ENCODE results near the gene ANXA8. TPM values are rescaled to one million over a fixed set of nuclear protein-coding genes. Genes with fewer than 3 reads are reported as not detected.
"Not testable (repeated sequence)": the region's sequence is repeated elsewhere in the genome, so short reads cannot be mapped to it uniquely, and the experiment has no call there.

The ANXA8 gene
- total RNA-seq (not detected), polyA plus RNA-seq (not detected)

DNA sequence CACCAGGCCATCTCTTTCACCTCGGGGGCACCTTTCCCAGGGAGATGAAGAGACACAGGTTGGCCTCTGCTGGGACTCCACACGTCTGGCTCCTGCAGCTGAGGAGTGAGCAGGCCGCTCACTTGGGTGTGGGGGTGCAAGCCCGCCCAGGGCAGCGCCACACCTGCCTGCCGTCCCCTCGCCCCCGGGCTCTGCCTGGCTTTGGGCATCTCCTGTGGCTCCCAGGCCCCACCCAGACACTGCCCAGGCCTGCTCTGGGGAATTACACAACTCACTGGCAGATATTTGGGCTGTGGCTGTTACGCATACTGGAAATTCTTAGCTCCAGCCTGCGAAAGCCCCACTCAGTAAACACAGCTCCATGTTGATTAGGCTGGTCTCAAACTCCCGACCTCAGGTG is at the start of gene ANXA8:
ANXA8 (minus strand) TSS at position 193 of the 400 bp plus-strand sequence; CDS start at position 11, 182 bp downstream.
- H3K36me3 Mint-ChIP-seq = not testable (repeated sequence)

GRCh38 chr10:47523475-47523874 is 39.6 kb upstream of the ANXA8 start, which contains the start of gene AGAP9:
Gene AGAP9 (minus strand): TSS chr10:47523638. CDS start chr10:47523526, 112 bp downstream.
- H3K4me3 Mint-ChIP-seq; H3K9me3 ChIP-seq (ENCODE audit: control insufficient read depth in 1 of 2, low read length in 2 of 2); H3K36me3 ChIP-seq (ENCODE audit: insufficient read depth, low read length); H3K27ac Mint-ChIP-seq; H3K9me3 Mint-ChIP-seq; H3K4me1 Mint-ChIP-seq; H3K27me3 Mint-ChIP-seq; H3K27me3 ChIP-seq (ENCODE audit: insufficient read depth, low read length); CTCF ChIA-PET (ENCODE audit: partially characterized antibody); intact Hi-C loops (cut with micrococcal nuclease); H3K4me1 ChIP-seq (ENCODE audit: insufficient read depth, low read length); H3K4me3 ChIP-seq (ENCODE audit: low read length in 2 of 2); H3K27ac ChIP-seq (ENCODE audit: low read depth, low read length); POLR2A ChIA-PET (ENCODE audit: partially characterized antibody); DNase-seq; H3K36me3 Mint-ChIP-seq: not testable (repeated sequence)

More for the DNA sequence above, at the start of gene ANXA8:
- H3K9me3 Mint-ChIP-seq; POLR2A ChIA-PET (ENCODE audit: partially characterized antibody); H3K27ac ChIP-seq (ENCODE audit: low read depth, low read length); H3K36me3 ChIP-seq (ENCODE audit: insufficient read depth, low read length); H3K27me3 ChIP-seq (ENCODE audit: insufficient read depth, low read length); H3K4me3 Mint-ChIP-seq; intact Hi-C loops (cut with micrococcal nuclease); H3K27ac Mint-ChIP-seq; CTCF ChIA-PET (ENCODE audit: partially characterized antibody); H3K4me1 Mint-ChIP-seq; H3K27me3 Mint-ChIP-seq; H3K4me3 ChIP-seq (ENCODE audit: low read length in 2 of 2); H3K9me3 ChIP-seq (ENCODE audit: control insufficient read depth in 1 of 2, low read length in 2 of 2); DNase-seq; H3K4me1 ChIP-seq (ENCODE audit: insufficient read depth, low read length): not testable (repeated sequence)

- H3K4me1 Mint-ChIP-seq; DNase-seq; H3K4me3 ChIP-seq (ENCODE audit: low read length in 2 of 2); H3K27ac ChIP-seq (ENCODE audit: low read depth, low read length); H3K4me3 Mint-ChIP-seq; POLR2A ChIA-PET (ENCODE audit: partially characterized antibody); H3K27me3 Mint-ChIP-seq; CTCF ChIA-PET (ENCODE audit: partially characterized antibody); H3K27ac Mint-ChIP-seq; H3K9me3 Mint-ChIP-seq; H3K27me3 ChIP-seq (ENCODE audit: insufficient read depth, low read length); H3K4me1 ChIP-seq (ENCODE audit: insufficient read depth, low read length); H3K36me3 ChIP-seq (ENCODE audit: insufficient read depth, low read length); intact Hi-C loops (cut with micrococcal nuclease); H3K9me3 ChIP-seq (ENCODE audit: control insufficient read depth in 1 of 2, low read length in 2 of 2); H3K36me3 Mint-ChIP-seq: not testable (repeated sequence)
These were observed 18.4 kb upstream of the ANXA8 start for GRCh38 chr10:47502313-47502712.

DNA sequence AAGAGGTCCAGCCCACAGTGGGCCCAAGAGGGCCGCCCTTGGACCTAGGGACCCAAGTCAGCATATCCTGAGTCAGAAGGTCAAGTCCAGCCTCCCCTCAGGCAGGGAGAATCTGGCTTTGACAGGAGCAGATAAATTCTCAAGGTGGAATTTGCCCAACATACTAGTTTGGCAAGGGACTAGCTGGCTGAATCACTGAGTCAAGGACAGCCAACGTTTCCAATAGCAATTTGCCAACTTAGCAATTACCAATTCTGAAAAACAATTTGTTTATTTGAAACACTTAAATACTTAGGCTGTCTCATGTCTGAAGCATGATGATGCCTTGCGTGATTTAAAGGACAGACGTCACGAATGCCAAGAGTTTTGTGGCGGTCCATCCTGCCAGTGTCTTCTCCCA is 10.3 kb upstream of the ANXA8 start:
- intact Hi-C loops (cut with micrococcal nuclease); H3K9me3 ChIP-seq (ENCODE audit: control insufficient read depth in 1 of 2, low read length in 2 of 2); H3K27me3 Mint-ChIP-seq; H3K4me3 ChIP-seq (ENCODE audit: low read length in 2 of 2); H3K4me3 Mint-ChIP-seq; H3K36me3 Mint-ChIP-seq; H3K27me3 ChIP-seq (ENCODE audit: insufficient read depth, low read length); H3K4me1 ChIP-seq (ENCODE audit: insufficient read depth, low read length); DNase-seq; H3K27ac ChIP-seq (ENCODE audit: low read depth, low read length); POLR2A ChIA-PET (ENCODE audit: partially characterized antibody); H3K4me1 Mint-ChIP-seq; H3K9me3 Mint-ChIP-seq; H3K27ac Mint-ChIP-seq; CTCF ChIA-PET (ENCODE audit: partially characterized antibody); H3K36me3 ChIP-seq (ENCODE audit: insufficient read depth, low read length): not testable (repeated sequence)

- POLR2A ChIA-PET (ENCODE audit: partially characterized antibody); H3K27me3 ChIP-seq (ENCODE audit: insufficient read depth, low read length); H3K4me3 ChIP-seq (ENCODE audit: low read length in 2 of 2): not testable (repeated sequence)
These were observed 7.7 kb upstream of the ANXA8 start, which contains the start of gene FAM25G for GRCh38 chr10:47491600-47491999. Gene FAM25G (minus strand): TSS chr10:47491700. CDS start chr10:47491674, 26 bp downstream.

DNA sequence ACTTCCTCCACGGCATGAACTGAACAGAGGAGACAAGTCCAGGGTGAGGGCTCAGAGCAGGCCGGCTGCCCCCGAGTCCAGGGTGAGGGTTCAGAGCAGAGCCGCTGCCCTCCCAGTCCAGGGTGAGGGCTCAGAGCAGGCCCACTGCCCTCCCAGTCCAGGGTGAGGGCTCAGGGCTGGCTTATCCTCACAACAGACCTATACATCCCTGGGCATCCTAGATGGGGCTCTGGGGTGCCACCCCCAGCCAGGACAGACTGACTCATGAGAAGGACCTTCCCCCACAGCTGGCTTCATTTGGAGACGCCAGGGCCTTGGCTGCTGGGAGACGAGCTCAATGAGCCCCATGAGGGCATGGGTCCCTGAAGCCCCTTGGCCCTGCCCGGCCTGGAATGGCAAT is 5.7 kb upstream of the ANXA8 start:
- H3K4me3 Mint-ChIP-seq; H3K9me3 Mint-ChIP-seq; H3K27ac ChIP-seq (ENCODE audit: low read depth, low read length); CTCF ChIA-PET (ENCODE audit: partially characterized antibody); H3K36me3 Mint-ChIP-seq; H3K27me3 Mint-ChIP-seq; H3K4me1 ChIP-seq (ENCODE audit: insufficient read depth, low read length); H3K9me3 ChIP-seq (ENCODE audit: control insufficient read depth in 1 of 2, low read length in 2 of 2); H3K36me3 ChIP-seq (ENCODE audit: insufficient read depth, low read length); DNase-seq; H3K27ac Mint-ChIP-seq; H3K4me3 ChIP-seq (ENCODE audit: low read length in 2 of 2); POLR2A ChIA-PET (ENCODE audit: partially characterized antibody); H3K27me3 ChIP-seq (ENCODE audit: insufficient read depth, low read length); H3K4me1 Mint-ChIP-seq; intact Hi-C loops (cut with micrococcal nuclease): not testable (repeated sequence)

More at GRCh38 chr10:47491600-47491999, 7.7 kb upstream of the ANXA8 start, which contains the start of gene FAM25G:
- H3K9me3 ChIP-seq (ENCODE audit: control insufficient read depth in 1 of 2, low read length in 2 of 2); H3K36me3 ChIP-seq (ENCODE audit: insufficient read depth, low read length); CTCF ChIA-PET (ENCODE audit: partially characterized antibody); H3K4me1 Mint-ChIP-seq; H3K27ac ChIP-seq (ENCODE audit: low read depth, low read length); H3K9me3 Mint-ChIP-seq; intact Hi-C loops (cut with micrococcal nuclease); H3K36me3 Mint-ChIP-seq; H3K4me3 Mint-ChIP-seq; H3K27ac Mint-ChIP-seq; H3K4me1 ChIP-seq (ENCODE audit: insufficient read depth, low read length); H3K27me3 Mint-ChIP-seq; DNase-seq: not testable (repeated sequence)

- H3K4me3 Mint-ChIP-seq; H3K27ac ChIP-seq (ENCODE audit: low read depth, low read length); H3K27me3 Mint-ChIP-seq; H3K4me1 Mint-ChIP-seq; H3K9me3 ChIP-seq (ENCODE audit: control insufficient read depth in 1 of 2, low read length in 2 of 2); POLR2A ChIA-PET (ENCODE audit: partially characterized antibody); DNase-seq; H3K4me3 ChIP-seq (ENCODE audit: low read length in 2 of 2); H3K36me3 Mint-ChIP-seq; CTCF ChIA-PET (ENCODE audit: partially characterized antibody); H3K36me3 ChIP-seq (ENCODE audit: insufficient read depth, low read length); H3K9me3 Mint-ChIP-seq; H3K27ac Mint-ChIP-seq; H3K4me1 ChIP-seq (ENCODE audit: insufficient read depth, low read length); H3K27me3 ChIP-seq (ENCODE audit: insufficient read depth, low read length); intact Hi-C loops (cut with micrococcal nuclease): not testable (repeated sequence)
These were observed 2.0 kb upstream of the ANXA8 start for GRCh38 chr10:47485943-47486342.

DNA sequence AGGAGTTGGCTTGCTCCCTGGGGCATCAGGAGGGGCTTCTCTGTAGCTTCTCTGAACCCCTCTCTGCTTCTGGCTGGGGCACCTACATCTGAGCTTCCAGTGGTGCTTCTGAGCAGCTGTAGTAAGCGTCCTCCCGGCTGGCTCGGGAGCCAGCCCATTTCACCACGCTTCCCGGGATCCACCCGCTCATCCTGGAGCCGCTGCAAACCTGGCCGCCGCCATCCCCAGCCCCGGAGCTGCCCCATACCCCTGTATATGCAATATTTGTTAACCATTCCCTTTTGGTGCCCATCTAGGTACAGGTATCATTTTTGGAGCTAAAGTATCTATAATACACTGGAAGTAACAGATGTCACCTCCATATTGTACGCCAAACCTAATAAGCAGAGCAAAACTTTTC is 871 bp upstream of the ANXA8 start:
- H3K36me3 Mint-ChIP-seq; H3K9me3 ChIP-seq (ENCODE audit: control insufficient read depth in 1 of 2, low read length in 2 of 2); H3K27ac ChIP-seq (ENCODE audit: low read depth, low read length); H3K36me3 ChIP-seq (ENCODE audit: insufficient read depth, low read length); H3K9me3 Mint-ChIP-seq; H3K27me3 Mint-ChIP-seq; H3K4me1 ChIP-seq (ENCODE audit: insufficient read depth, low read length); H3K4me3 ChIP-seq (ENCODE audit: low read length in 2 of 2); CTCF ChIA-PET (ENCODE audit: partially characterized antibody); DNase-seq; POLR2A ChIA-PET (ENCODE audit: partially characterized antibody); H3K4me3 Mint-ChIP-seq; H3K27me3 ChIP-seq (ENCODE audit: insufficient read depth, low read length); H3K4me1 Mint-ChIP-seq; intact Hi-C loops (cut with micrococcal nuclease); H3K27ac Mint-ChIP-seq: not testable (repeated sequence)
